ENCODE data around the gene MVD. TPM values are rescaled to one million over a fixed set of nuclear protein-coding genes. Genes with fewer than 3 reads are reported as not detected.
A peak's percentile ranks its signal among the peaks of the same experiment; 100 is the strongest.

The MVD gene
- total RNA-seq, 2 donors from 2014 or later, result 34.7 to 40.0 TPM

- TF ChIP-seq CTCF (IDR thresholded peaks at IDR 0.05) (no peak), POLR2AphosphoS5 (IDR thresholded peaks at IDR 0.05) (no peak), POLR2A (IDR thresholded peaks at IDR 0.05) (no peak)
- H3K9me3 ChIP-seq, result no peaks in the 10 kb centered on the region
- no peak overlapping the region for H3K4me3 ChIP-seq
- intact Hi-C loops (cut with DNase I), result no loop called here
- no peaks in the 10 kb centered on the region for H3K36me3 ChIP-seq
- no peaks in the 10 kb centered on the region for H3K4me1 ChIP-seq (replicated peaks)
- DNase-seq (ENCODE audit: low spot score), result no peak
- WGBS, result 93% methylated on average over 13 of the region's 16 CpGs
- H3K27me3 ChIP-seq (replicated peaks; ENCODE audit: insufficient read depth), result no peaks in the 10 kb centered on the region
- H3K27ac ChIP-seq, result no peak overlapping the region
Measured at GRCh38 chr16:88699180-88699579, 36.3 kb upstream of the MVD start.

GRCh38 chr16:88698646-88699045 lies 35.8 kb upstream of the MVD start:
- TF ChIP-seq POLR2A (IDR thresholded peaks at IDR 0.05), result no peak
- TF ChIP-seq CTCF (IDR thresholded peaks at IDR 0.05), result no peak
- TF ChIP-seq POLR2AphosphoS5 (IDR thresholded peaks at IDR 0.05), result no peak
- no peak overlapping the region for H3K4me3 ChIP-seq
- H3K27me3 ChIP-seq (replicated peaks; ENCODE audit: insufficient read depth), result no peaks in the 10 kb centered on the region
- H3K4me1 ChIP-seq (replicated peaks), result no peaks in the 10 kb centered on the region
- DNase-seq (ENCODE audit: low spot score), result no peak
- no peaks in the 10 kb centered on the region for H3K36me3 ChIP-seq
- no peaks in the 10 kb centered on the region for H3K9me3 ChIP-seq
- intact Hi-C loops (cut with DNase I), result no loop called here
- 98% methylated on average over 21 of the region's 25 CpGs for WGBS
- H3K27ac ChIP-seq, result no peak overlapping the region

GRCh38 chr16:88697831-88698615 lies 35.1 kb upstream of the MVD start:
- no peak for DNase-seq (ENCODE audit: low spot score)
- H3K4me3 ChIP-seq, result no peak overlapping the region
- no peaks in the 10 kb centered on the region for H3K36me3 ChIP-seq
- no peaks in the 10 kb centered on the region for H3K27me3 ChIP-seq (replicated peaks; ENCODE audit: insufficient read depth)
- no peaks in the 10 kb centered on the region for H3K4me1 ChIP-seq (replicated peaks)
- no peaks in the 10 kb centered on the region for H3K9me3 ChIP-seq
- H3K27ac ChIP-seq, result no peak overlapping the region
- intact Hi-C loops (cut with DNase I), result no loop called here
- 77% methylated on average over 35 of the region's 37 CpGs for WGBS
- TF ChIP-seq POLR2AphosphoS5 (IDR thresholded peaks at IDR 0.05) (no peak), CTCF (IDR thresholded peaks at IDR 0.05) (peak in 2 of 4 experiments; percentile 8 to 23)

- Histone ChIP-seq H3K27me3 (replicated peaks; ENCODE audit: insufficient read depth) (no peaks in the 10 kb centered on the region), H3K4me3 (no peak overlapping the region), H3K4me1 (replicated peaks) (no peaks in the 10 kb centered on the region), H3K9me3 (no peaks in the 10 kb centered on the region), H3K27ac (no peak overlapping the region), H3K36me3 (no peaks in the 10 kb centered on the region)
- no peak for DNase-seq (ENCODE audit: low spot score)
- 90% methylated on average over 45 of the region's 47 CpGs for WGBS
- no peak for TF ChIP-seq POLR2A (IDR thresholded peaks at IDR 0.05)
- TF ChIP-seq POLR2AphosphoS5 (IDR thresholded peaks at IDR 0.05), result no peak
- no peak for TF ChIP-seq CTCF (IDR thresholded peaks at IDR 0.05)
- intact Hi-C loops (cut with DNase I), result no loop called here
Measured at GRCh38 chr16:88697116-88697830, 34.4 kb upstream of the MVD start.
